Measurements from ENCODE around the gene CMTM4. TPM values are rescaled to one million over a fixed set of nuclear protein-coding genes. Genes with fewer than 3 reads are reported as not detected.

Gene CMTM4
- total RNA-seq, 1 donor from 2014 or later = 32.5 TPM

DNA sequence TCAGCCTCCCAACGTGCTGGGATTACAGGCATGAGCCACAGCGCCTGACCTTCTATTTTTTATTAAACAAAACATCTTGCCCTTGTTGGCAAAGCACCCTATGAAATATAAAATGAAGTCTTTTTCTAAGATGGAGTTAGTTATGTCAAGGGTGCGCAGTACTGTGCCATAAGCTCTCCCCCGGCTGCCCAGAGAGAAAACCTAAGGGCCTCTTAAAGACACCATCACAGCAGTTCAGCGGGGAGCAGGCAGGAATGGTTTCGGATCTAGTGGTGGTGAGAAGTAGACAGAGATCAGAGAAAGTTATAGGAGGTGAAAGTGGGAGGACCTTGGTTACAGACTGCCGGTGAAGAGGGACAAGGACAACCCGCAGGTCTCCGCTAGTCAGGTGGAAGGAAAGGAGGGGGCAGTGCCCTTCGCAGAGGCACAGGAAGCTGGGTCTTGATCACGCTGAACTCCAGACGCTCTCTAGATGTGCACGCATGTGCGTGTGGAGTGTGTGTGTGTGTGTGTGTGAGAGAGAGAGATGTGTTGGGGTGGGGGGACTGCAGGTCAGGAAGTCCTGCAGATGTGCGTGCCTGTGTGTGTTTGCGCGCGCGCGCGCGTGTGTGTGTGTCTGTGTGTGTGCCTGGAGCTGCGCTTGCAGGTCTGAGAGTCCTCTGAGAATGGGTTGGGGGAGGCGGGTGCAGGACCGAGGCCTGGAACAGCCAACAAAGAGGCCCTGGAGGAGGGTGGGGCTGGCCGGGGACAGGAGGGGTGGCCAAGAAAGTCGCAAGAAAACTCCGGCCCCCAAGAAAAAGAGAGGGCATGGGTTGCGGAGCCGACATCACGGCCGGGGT lies 92.8 kb downstream of the CMTM4 start:
- DNase-seq (ENCODE audit: low read depth, low spot score) = peak; percentile 65
- H3K36me3 Mint-ChIP-seq (ENCODE audit: low read depth) = no peaks in the 10 kb centered on the region
- no peaks in the 10 kb centered on the region for H3K9me3 Mint-ChIP-seq

DNA sequence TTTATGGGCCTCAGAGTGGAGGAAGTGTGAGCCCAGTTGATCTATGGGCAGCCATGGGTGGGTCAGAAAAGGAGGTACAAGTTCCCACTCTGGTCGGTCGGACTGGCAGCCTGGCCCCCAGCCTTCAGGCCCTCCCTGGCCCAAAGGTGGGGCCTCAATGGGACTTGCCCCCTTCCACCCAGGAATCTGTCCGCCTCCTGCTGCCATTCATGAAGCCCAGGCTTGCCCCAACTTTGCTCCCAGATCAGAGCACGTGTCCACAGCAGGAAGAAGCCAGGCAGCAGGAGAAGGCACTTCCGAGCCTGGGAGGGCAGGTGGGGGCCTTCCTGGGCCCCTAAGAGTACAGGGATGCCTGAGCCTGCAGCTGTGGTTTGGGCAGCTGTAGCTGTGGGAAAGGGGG lies 95.1 kb downstream of the CMTM4 start:
- DNase-seq (ENCODE audit: low read depth, low spot score) = no peak
- H3K36me3 Mint-ChIP-seq (ENCODE audit: low read depth) = no peaks in the 10 kb centered on the region
- no peaks in the 10 kb centered on the region for H3K9me3 Mint-ChIP-seq
- peaks cover 22% of the 10 kb centered on the region for H3K4me1 Mint-ChIP-seq
- no peak overlapping the region for H3K27ac Mint-ChIP-seq (ENCODE audit: unreplicated experiment)
- peak overlapping the region; percentile 49 for H3K4me3 Mint-ChIP-seq
- TF ChIP-seq, protein P1, sequence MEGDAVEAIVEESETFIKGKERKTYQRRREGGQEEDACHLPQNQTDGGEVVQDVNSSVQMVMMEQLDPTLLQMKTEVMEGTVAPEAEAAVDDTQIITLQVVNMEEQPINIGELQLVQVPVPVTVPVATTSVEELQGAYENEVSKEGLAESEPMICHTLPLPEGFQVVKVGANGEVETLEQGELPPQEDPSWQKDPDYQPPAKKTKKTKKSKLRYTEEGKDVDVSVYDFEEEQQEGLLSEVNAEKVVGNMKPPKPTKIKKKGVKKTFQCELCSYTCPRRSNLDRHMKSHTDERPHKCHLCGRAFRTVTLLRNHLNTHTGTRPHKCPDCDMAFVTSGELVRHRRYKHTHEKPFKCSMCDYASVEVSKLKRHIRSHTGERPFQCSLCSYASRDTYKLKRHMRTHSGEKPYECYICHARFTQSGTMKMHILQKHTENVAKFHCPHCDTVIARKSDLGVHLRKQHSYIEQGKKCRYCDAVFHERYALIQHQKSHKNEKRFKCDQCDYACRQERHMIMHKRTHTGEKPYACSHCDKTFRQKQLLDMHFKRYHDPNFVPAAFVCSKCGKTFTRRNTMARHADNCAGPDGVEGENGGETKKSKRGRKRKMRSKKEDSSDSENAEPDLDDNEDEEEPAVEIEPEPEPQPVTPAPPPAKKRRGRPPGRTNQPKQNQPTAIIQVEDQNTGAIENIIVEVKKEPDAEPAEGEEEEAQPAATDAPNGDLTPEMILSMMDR (conservative IDR thresholded peaks at IDR 0.05) = no peak
- H3K27me3 Mint-ChIP-seq (ENCODE audit: low read depth) = peaks cover 2% of the 10 kb centered on the region

More for the DNA sequence above, 92.8 kb downstream of the CMTM4 start:
- peak overlapping the region; percentile 100 for H3K4me3 Mint-ChIP-seq
- TF ChIP-seq, protein P1 (conservative IDR thresholded peaks at IDR 0.05) = no peak
- H3K27me3 Mint-ChIP-seq (ENCODE audit: low read depth) = peaks cover 2% of the 10 kb centered on the region
- H3K4me1 Mint-ChIP-seq = peaks cover 30% of the 10 kb centered on the region
- H3K27ac Mint-ChIP-seq (ENCODE audit: unreplicated experiment) = peak overlapping the region; percentile 94

DNA sequence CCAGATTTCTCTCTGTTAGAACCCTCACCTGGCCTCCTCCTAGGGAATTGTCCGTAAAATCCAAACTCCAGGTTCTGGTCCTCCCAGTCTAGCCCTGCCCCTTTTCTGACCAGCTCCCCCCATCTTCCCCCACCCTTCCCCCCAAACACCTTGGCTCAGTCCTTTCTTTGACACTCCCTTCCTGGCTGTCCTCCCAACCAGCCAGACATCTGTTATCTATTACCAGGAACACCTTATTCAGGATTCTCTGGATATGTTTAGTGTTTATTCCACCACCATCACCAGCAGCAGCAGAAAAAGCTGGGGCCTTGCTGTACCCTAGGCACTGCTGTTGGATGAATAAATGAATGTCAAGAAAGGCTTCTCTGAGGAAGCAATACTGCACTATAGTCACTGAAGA lies 96.1 kb downstream of the CMTM4 start:
- Mint-ChIP-seq H3K27me3 (ENCODE audit: low read depth) (peaks cover 2% of the 10 kb centered on the region), H3K27ac (ENCODE audit: unreplicated experiment) (no peak overlapping the region), H3K9me3 (no peaks in the 10 kb centered on the region), H3K4me1 (peaks cover 15% of the 10 kb centered on the region), H3K4me3 (peak overlapping the region; percentile 5), H3K36me3 (ENCODE audit: low read depth) (no peaks in the 10 kb centered on the region)
- no peak for DNase-seq (ENCODE audit: low read depth, low spot score)
- TF ChIP-seq, protein P1 (conservative IDR thresholded peaks at IDR 0.05) = no peak

DNA sequence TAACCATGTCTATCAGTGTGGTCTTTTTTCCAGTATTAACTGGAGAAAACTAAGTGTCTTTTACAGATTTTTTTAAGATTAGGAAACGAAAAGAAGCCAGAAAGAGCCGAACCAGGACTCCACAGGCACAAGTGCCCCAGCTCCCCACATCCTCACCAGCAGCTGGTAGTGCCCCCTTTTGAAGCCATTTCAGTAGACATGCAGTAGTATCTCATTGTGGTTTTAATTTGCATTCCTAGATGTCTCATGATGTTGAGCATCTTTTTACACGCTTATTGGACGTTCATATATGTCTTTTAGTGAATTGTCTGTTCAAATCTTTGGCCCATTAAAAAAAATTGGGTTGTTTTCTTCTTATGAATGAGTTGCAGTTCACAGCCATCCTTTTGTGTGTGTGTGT lies 96.8 kb downstream of the CMTM4 start:
- H3K9me3 Mint-ChIP-seq = no peaks in the 10 kb centered on the region
- DNase-seq (ENCODE audit: low read depth, low spot score) = no peak
- peaks cover 15% of the 10 kb centered on the region for H3K4me1 Mint-ChIP-seq
- H3K36me3 Mint-ChIP-seq (ENCODE audit: low read depth) = no peaks in the 10 kb centered on the region
- TF ChIP-seq, protein P1 (conservative IDR thresholded peaks at IDR 0.05) = no peak
- peaks cover 2% of the 10 kb centered on the region for H3K27me3 Mint-ChIP-seq (ENCODE audit: low read depth)
- H3K4me3 Mint-ChIP-seq = no peak overlapping the region
- no peak overlapping the region for H3K27ac Mint-ChIP-seq (ENCODE audit: unreplicated experiment)

DNA sequence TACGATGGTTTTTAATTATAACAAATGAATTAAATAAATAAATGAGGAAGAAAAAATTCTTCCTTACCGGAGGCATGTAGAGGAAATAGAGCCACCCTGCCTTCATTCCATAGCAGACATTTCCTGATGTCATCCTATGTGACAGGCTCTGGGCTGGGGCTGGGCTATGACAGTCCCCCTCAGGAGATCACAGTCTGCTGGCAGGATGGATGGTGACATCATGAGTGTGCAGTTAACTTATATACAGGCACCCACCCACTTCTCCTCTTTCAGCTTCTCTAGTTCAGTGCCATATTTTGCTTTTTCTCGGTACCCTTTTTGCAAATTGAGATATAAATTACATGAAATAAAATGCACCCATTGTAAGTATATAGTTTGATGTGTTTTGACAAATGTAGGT lies 98.4 kb downstream of the CMTM4 start:
- H3K4me1 Mint-ChIP-seq = peaks cover 5% of the 10 kb centered on the region
- no peak for DNase-seq (ENCODE audit: low read depth, low spot score)
- H3K4me3 Mint-ChIP-seq = no peak overlapping the region
- H3K27me3 Mint-ChIP-seq (ENCODE audit: low read depth) = no peaks in the 10 kb centered on the region
- TF ChIP-seq, protein P1 (conservative IDR thresholded peaks at IDR 0.05) = no peak
- H3K9me3 Mint-ChIP-seq = no peaks in the 10 kb centered on the region
- no peak overlapping the region for H3K27ac Mint-ChIP-seq (ENCODE audit: unreplicated experiment)
- H3K36me3 Mint-ChIP-seq (ENCODE audit: low read depth) = no peaks in the 10 kb centered on the region

Data from neural crest cell (in vitro differentiated cells).